ENCODE measurements around the gene USF1.
"Not testable (repeated sequence)": the region's sequence is repeated elsewhere in the genome, so short reads cannot be mapped to it uniquely, and the experiment has no call there.

USF1 gene

GRCh38 chr1:161019751-161020495 lies 25.9 kb downstream of the USF1 start:
- in situ Hi-C loops (cut with MboI; ENCODE audit: low sequenced_read_pairs) = no loop called here

DNA sequence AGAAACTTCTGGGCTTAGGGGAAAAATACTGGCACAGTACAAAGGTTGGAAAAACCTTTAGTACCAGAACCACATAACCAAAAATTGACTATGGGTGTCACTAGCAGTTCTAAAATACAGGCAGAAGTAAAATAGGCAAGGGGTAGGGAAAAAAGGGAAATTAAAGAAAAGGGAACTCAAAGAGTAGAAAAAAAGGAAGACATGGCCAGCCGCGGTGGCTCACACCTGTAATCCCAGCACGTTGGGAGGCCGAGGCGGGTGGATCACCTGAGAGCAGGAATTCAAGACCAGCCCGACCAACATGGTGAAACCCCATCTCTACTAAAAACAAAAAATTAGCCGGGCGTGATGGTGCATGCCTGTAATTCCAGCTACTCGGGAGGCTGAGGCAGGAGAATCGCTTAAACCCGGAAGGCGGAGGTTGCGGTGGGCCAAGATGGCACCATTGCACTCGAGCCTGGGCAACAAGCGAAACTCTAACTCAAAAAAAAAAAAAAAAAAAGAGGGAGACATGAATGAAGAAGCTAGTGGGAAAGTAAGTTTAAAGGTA lies 26.6 kb downstream of the USF1 start:
- in situ Hi-C loops (cut with MboI; ENCODE audit: low sequenced_read_pairs) = not testable (repeated sequence)

- in situ Hi-C loops (cut with MboI; ENCODE audit: low sequenced_read_pairs) = no loop called here
Observed at GRCh38 chr1:161018631-161018930, 27.2 kb downstream of the USF1 start.

DNA sequence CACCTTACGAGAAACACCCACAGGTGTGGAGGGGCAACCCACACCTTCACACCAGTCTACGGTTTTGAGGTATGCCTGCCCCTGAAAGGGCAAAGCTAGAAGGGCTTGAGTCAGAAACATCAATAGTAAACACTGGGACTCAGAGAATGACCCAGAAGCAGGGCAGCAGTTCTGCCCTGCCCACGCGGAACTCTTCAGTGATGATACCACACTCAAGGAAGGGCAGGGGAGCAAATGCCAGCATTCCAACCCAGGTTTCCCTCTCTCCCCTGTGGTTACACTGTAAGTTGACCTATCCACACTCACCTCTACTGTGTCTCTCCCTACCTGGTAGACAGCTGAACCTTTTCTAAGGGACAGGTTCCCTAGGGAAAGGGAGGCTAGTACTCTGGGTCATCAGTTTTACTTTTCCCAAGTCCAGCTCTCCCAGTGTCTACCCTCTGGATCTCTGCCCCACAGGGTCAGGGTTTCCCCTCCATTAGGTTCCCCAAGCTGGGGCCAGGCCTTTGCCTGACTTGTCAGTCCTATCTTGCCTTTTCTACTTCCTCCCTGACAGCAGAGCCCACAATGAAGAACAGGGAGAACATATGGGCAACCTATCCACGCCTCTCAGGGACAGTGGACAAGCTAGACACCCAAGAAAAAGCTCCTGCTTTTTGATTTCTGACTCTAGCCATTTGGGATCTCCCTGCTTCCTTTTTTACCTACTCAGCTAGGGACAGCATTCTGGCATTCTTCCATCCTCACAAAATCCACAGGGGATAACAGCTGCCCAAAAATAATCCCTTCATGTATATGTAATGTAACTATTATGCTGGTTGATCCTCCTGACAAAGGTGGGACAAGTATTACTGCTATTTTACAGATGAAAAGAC lies 27.8 kb downstream of the USF1 start:
- in situ Hi-C loops (cut with MboI; ENCODE audit: low sequenced_read_pairs) = no loop called here

DNA sequence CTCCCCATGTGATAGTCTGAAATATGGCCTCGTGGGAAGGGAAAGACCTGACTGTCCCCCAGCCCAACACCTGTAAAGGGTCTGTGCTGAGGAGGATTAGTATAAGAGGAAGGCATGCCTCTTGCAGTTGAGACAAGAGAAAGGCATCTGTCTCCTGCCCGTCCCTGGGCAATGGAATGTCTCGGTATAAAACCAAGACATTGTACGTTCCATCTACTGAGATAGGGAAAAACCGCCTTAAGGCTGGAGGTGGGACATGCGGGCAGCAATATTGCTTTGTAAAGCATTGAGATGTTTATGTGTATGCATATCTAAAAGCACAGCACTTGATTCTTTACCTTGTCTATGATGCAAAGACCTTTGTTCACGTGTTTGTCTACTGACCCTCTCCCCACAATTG lies 28.6 kb downstream of the USF1 start:
- in situ Hi-C loops (cut with MboI; ENCODE audit: low sequenced_read_pairs) = not testable (repeated sequence)

DNA sequence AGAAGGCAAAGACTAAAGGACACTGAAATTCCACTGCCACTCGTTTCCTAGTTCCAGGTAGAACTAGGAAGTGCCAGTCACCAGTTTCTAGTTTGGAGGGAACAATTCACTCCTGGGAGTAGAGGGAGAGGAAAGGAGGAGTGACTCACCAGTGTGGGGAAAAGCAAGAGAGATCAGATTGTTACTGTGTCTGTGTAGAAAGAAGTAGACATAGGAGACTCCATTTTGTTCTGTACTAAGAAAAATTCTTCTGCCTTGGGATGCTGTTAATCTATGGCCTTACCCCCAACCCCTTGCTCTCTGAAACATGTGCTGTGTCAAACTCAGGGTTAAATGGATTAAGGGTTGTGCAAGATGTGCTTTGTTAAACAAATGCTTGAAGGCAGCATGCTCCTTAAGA lies 29.1 kb downstream of the USF1 start:
- in situ Hi-C loops (cut with MboI; ENCODE audit: low sequenced_read_pairs) = not testable (repeated sequence)

GRCh38 chr1:161013488-161014230 lies 32.1 kb downstream of the USF1 start:
- in situ Hi-C loops (cut with MboI; ENCODE audit: low sequenced_read_pairs) = no loop called here

- in situ Hi-C loops (cut with MboI; ENCODE audit: low sequenced_read_pairs) = no loop called here
Observed at GRCh38 chr1:161013131-161013487, 32.7 kb downstream of the USF1 start.

DNA sequence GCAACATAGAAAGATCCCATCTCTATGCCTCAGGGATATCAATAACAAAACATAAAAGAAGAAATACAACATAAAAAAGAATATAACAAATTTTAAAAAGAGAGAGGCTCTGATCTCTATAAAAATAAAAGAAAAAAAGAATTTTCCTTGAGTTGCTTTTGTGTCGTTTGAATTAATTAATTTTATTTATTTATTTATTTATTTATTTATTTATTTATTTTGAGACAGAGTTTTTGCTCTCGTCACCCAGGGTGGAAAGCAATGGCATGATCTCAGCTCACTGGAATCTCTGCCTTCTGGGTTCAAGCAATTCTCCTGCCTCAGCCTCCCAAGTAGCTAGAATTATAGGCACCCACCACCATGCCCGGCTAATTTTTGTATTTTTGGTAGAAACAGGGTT lies 33.4 kb downstream of the USF1 start:
- in situ Hi-C loops (cut with MboI; ENCODE audit: low sequenced_read_pairs) = no loop called here

- in situ Hi-C loops (cut with MboI; ENCODE audit: low sequenced_read_pairs) = no loop called here
Observed at GRCh38 chr1:161009602-161010211, 36.1 kb downstream of the USF1 start.

GRCh38 chr1:161008869-161009510 lies 36.8 kb downstream of the USF1 start:
- in situ Hi-C loops (cut with MboI; ENCODE audit: low sequenced_read_pairs) = no loop called here

GRCh38 chr1:161007369-161007768 lies 38.4 kb downstream of the USF1 start:
- in situ Hi-C loops (cut with MboI; ENCODE audit: low sequenced_read_pairs) = no loop called here

GRCh38 chr1:161006563-161006962 lies 39.2 kb downstream of the USF1 start:
- in situ Hi-C loops (cut with MboI; ENCODE audit: low sequenced_read_pairs) = no loop called here

DNA sequence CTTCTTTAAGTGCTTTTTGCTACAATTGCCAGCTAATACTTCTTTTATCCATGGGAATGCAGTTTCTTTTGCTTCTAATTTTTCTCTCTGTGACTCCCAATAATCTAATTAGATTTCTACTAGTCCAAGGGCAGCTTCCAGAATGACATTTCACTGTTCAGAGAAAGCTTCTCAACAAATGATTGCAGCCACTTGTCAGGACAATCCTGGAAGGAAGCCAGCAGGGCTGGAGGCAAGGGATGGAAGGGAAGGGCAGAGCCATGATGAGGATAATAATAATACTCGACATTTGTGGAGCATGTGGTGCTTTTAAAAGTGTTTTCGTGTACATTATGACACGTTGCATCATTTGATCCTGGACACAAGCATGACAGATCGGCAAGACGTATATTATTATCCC lies 44.3 kb downstream of the USF1 start:
- in situ Hi-C loops (cut with MboI; ENCODE audit: low sequenced_read_pairs) = no loop called here

GRCh38 chr1:161000736-161001480 lies 44.9 kb downstream of the USF1 start:
- in situ Hi-C loops (cut with MboI; ENCODE audit: low sequenced_read_pairs) = no loop called here

DNA sequence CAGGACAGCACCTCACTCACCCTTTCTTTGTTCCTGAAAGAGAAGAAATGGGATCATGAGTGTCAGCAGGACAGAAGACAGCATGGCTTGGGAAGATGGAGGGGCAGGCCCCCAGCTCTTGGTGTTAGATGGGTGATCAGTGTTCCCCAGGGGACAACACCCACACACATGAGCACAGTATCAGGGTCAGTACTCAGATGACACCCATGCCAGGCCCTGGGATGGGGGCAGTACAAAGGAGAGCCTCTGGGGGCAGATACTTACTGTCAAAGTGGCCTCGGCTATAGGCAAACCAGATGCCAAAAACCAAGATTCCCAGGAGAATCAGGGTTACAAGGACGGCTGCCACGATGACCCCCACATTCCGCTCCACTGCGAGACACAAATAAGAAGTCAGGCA lies 46.4 kb downstream of the USF1 start:
- in situ Hi-C loops (cut with MboI; ENCODE audit: low sequenced_read_pairs) = no loop called here

- in situ Hi-C loops (cut with MboI; ENCODE audit: low sequenced_read_pairs) = no loop called here
Observed at GRCh38 chr1:160997323-160998038, 48.3 kb downstream of the USF1 start.

DNA sequence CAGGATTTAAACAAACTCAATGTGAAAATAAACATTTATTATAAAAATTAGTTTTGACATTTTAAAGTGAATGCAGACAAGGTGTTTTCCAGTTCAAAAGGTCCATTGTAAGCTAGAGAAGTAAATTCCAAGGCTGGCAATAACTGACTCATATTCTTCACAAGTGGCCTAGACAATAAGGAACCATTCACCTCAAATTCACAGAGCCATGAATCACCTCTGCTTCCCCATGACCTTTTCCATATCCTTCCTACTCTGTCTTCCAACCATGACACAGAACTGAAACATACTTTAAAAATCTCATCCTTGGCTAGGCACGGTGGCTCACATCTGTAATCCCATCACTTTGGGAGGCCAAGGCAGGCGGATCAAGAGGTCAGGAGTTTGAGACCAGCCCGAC lies 49.6 kb downstream of the USF1 start:
- in situ Hi-C loops (cut with MboI; ENCODE audit: low sequenced_read_pairs) = no loop called here

DNA sequence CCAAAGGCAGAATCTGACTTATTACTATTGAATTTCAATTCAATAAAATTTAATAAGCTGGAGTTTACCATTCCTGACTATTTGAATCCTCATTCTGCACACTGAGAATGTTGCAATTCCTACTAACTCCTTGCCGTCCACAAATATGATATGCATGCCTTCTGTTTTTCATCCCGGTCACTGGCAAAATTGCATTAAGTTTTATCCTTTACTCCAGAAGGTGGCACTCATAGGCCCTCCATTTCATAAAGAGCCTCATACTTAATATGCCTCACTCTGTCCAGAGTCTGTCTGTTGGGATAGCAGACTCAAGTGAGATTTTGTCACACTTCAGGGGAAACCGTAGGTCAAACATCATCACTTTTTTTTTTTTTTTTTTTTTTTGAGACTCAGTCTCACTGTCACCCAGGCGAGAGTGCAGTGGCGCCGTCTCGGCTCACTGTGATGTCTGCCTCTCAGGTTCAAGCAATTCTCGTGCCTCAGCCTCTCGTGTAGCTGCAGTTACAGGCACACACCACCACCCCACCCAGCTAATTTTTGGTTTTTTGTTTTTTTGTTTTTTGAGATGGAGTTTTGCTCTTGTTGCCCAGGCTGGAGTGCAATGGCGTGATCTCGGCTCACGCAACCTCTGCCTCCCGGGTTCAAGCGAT lies 52.1 kb downstream of the USF1 start:
- in situ Hi-C loops (cut with MboI; ENCODE audit: low sequenced_read_pairs) = no loop called here

Measured in HL-60/S4 treated with retinoic acid at 250 ng/mL for 4 days and 3 days (cell line).